H1 (cell line): ENCODE results near the gene LHPP. TPM values are rescaled to one million over a fixed set of nuclear protein-coding genes. Genes with fewer than 3 reads are reported as not detected.

Source experiments
- CTCF ChIA-PET: fragments of 300-600 bp; sonication (Branson Sonifier 250); formaldehyde crosslinking; loops from one replicate; lab custom pipeline; 2021; ENCODE audit not compliant: partially characterized antibody; lab: Charles Lee
- POLR2A ChIA-PET: fragments of 300-600 bp; sonication (Branson Sonifier 250); formaldehyde crosslinking; loops from one replicate; lab custom pipeline; 2021; ENCODE audit warnings: inconsistent platforms; ENCODE audit not compliant: partially characterized antibody; lab: Charles Lee
- DNase-seq, 2 experiments: peaks; one replicate each; pipeline versions ENCODE4 v3.0.0 to v3.0.0-alpha.2; 2010 to 2022; ENCODE audit warnings: low spot score in 2 of 2, low read depth in 1 of 2, mixed read lengths in 1 of 2
- FAIRE-seq: peaks from 2 replicates; lab custom pipeline; 2011; peaks lifted over from hg19 to GRCh38; lab: Jason Lieb, UNC
- H2AFZ ChIP-seq: 2 replicates; pipeline ENCODE4 v1.8.1; 2012; ENCODE audit warnings: low read length, inconsistent platforms
- H2AK5ac ChIP-seq: 2 replicates; pipeline ENCODE4 v1.6.1; 2013; ENCODE audit warnings: low read depth, low read length
- H2BK120ac ChIP-seq: replicated peaks from 2 replicates; pipeline ENCODE3; 2013; ENCODE audit warnings: low read depth, low read length, inconsistent platforms
- H2BK12ac ChIP-seq: 2 replicates; pipeline ENCODE4 v1.6.1; 2013; ENCODE audit warnings: low read depth, low read length
- H2BK15ac ChIP-seq: 2 replicates; pipeline ENCODE4 v1.6.1; 2013; ENCODE audit warnings: low read length
- H2BK20ac ChIP-seq: 2 replicates; pipeline ENCODE4 v1.6.1; 2013; ENCODE audit warnings: low read length
- H2BK5ac ChIP-seq: 2 replicates; pipeline ENCODE4 v1.6.1; 2013; ENCODE audit warnings: low read depth, low read length
- H3K14ac ChIP-seq: 2 replicates; pipeline ENCODE4 v1.6.1; 2013; ENCODE audit warnings: inconsistent platforms; ENCODE audit not compliant: insufficient read length
- H3K18ac ChIP-seq: 2 replicates; pipeline ENCODE4 v1.6.1; 2013; ENCODE audit warnings: low read length; ENCODE audit errors: extremely low read depth
- H3K23ac ChIP-seq: 2 replicates; pipeline ENCODE4 v1.6.1; 2013; ENCODE audit warnings: inconsistent platforms; ENCODE audit not compliant: insufficient read length
- H3K23me2 ChIP-seq: 2 replicates; pipeline ENCODE4 v1.6.1; 2013; ENCODE audit warnings: low read depth, low read length
- H3K27ac ChIP-seq: 2 replicates; pipeline ENCODE4 v1.6.1; 2011; ENCODE audit warnings: low read depth, low read length, inconsistent platforms
- H3K27me3 ChIP-seq, 4 experiments: replicated peaks in 1 of 4; 1 replicate in 1 of 4; 2 replicates in 3 of 4; pipeline versions ENCODE4 v1.6.1 to v1.8.1; 2011 to 2013; ENCODE audit warnings: low read length in 3 of 4, mild to moderate bottlenecking in 3 of 4, inconsistent platforms in 2 of 4, mixed read lengths in 2 of 4, moderate library complexity in 1 of 4; ENCODE audit not compliant: control insufficient read depth in 3 of 4, insufficient read depth in 3 of 4; ENCODE audit errors: extremely low read depth in 1 of 4
- H3K36me3 ChIP-seq, 4 experiments: 2 replicates each; pipeline versions ENCODE4 v1.6.1 to v1.8.1; 2011 to 2013; ENCODE audit warnings: mild to moderate bottlenecking in 4 of 4, low read length in 3 of 4, moderate library complexity in 2 of 4, control low read depth in 1 of 4, inconsistent platforms in 1 of 4; ENCODE audit not compliant: insufficient read depth in 4 of 4, control insufficient read depth in 2 of 4
- H3K4ac ChIP-seq: replicated peaks from 2 replicates; pipeline ENCODE3; 2013; ENCODE audit warnings: low read length, low read depth, mixed read lengths, inconsistent platforms; ENCODE audit not compliant: insufficient read length
- H3K4me1 ChIP-seq, 4 experiments: replicated peaks in 1 of 4; 1 replicate in 1 of 4; 2 replicates in 3 of 4; pipeline versions ENCODE4 v1.6.1 to v1.8.1; 2011 to 2013; ENCODE audit warnings: low read length in 3 of 4, inconsistent platforms in 2 of 4, mixed read lengths in 1 of 4; ENCODE audit not compliant: insufficient read depth in 4 of 4, control insufficient read depth in 3 of 4
- H3K4me2 ChIP-seq, 2 experiments: 2 replicates each; pipeline versions ENCODE4 v1.6.1 to v1.8.1; 2011 to 2013; ENCODE audit warnings: low read depth in 2 of 2, low read length in 2 of 2, control low read depth in 1 of 2, inconsistent platforms in 1 of 2, mild to moderate bottlenecking in 1 of 2; ENCODE audit not compliant: insufficient read depth in 1 of 2
- H3K4me3 ChIP-seq, 4 experiments: fragments of 200-600, 300-600 bp in 1 of 4; sonication (generic), shearing (Covaris generic), sonication (Bioruptor Twin) in 1 of 4; 2 replicates each; pipeline versions ENCODE4 v1.5.1 to v1.8.1; 2011 to 2016; ENCODE audit warnings: low read length in 4 of 4, low read depth in 3 of 4, control low read depth in 2 of 4, inconsistent platforms in 2 of 4, mild to moderate bottlenecking in 2 of 4, mixed read lengths in 1 of 4, moderate library complexity in 1 of 4; ENCODE audit not compliant: insufficient read depth in 2 of 4; ENCODE audit errors: extremely low read depth in 1 of 4
- H3K56ac ChIP-seq: replicated peaks from 2 replicates; pipeline ENCODE3; 2013; ENCODE audit warnings: low read depth, mild to moderate bottlenecking, mixed read lengths, low read length, inconsistent platforms; ENCODE audit not compliant: insufficient read length
- H3K79me1 ChIP-seq: 2 replicates; pipeline ENCODE4 v1.6.1; 2013; ENCODE audit warnings: low read depth, low read length, control low read depth
- H3K79me2 ChIP-seq, 2 experiments: 2 replicates each; pipeline versions ENCODE4 v1.6.1 to v1.8.1; 2012 to 2013; ENCODE audit warnings: low read length in 2 of 2, mild to moderate bottlenecking in 2 of 2, inconsistent platforms in 1 of 2; ENCODE audit not compliant: insufficient read depth in 2 of 2, control insufficient read depth in 1 of 2
- H3K9ac ChIP-seq, 4 experiments: replicated peaks in 1 of 4; 1 replicate in 1 of 4; 2 replicates in 3 of 4; pipeline versions ENCODE4 v1.6.1 to v1.8.1; 2011 to 2013; ENCODE audit warnings: low read depth in 3 of 4, low read length in 3 of 4, control low read depth in 2 of 4, mild to moderate bottlenecking in 2 of 4, moderate library complexity in 2 of 4, inconsistent platforms in 1 of 4; ENCODE audit errors: extremely low read depth in 1 of 4
- H3K9me3 ChIP-seq, 2 experiments: 2 replicates each; pipeline versions ENCODE4 v1.6.1 to v1.8.1; 2012 to 2013; ENCODE audit warnings: mild to moderate bottlenecking in 2 of 2, moderate library complexity in 2 of 2, control low read depth in 1 of 2, inconsistent platforms in 1 of 2, low read depth in 1 of 2, low read length in 1 of 2, mixed read lengths in 1 of 2; ENCODE audit not compliant: insufficient read depth in 2 of 2
- H4K20me1 ChIP-seq, 2 experiments: replicated peaks in 1 of 2; 2 replicates each; pipeline versions ENCODE3 to v1.8.1; 2011 to 2013; ENCODE audit warnings: inconsistent platforms in 2 of 2, low read length in 2 of 2, mild to moderate bottlenecking in 1 of 2; ENCODE audit not compliant: insufficient read depth in 2 of 2, control insufficient read depth in 1 of 2
- H4K5ac ChIP-seq: 2 replicates; pipeline ENCODE4 v1.6.1; 2013; ENCODE audit warnings: low read length, low read depth, mixed read lengths, inconsistent platforms; ENCODE audit not compliant: insufficient read length
- H4K8ac ChIP-seq: 2 replicates; pipeline ENCODE4 v1.8.0; 2013; ENCODE audit warnings: mild to moderate bottlenecking, moderate library complexity, low read length, inconsistent platforms; ENCODE audit not compliant: insufficient read depth; ENCODE audit errors: extremely low read depth
- H4K91ac ChIP-seq: replicated peaks from 2 replicates; pipeline ENCODE3; 2013; ENCODE audit warnings: low read length, mixed read lengths, inconsistent platforms; ENCODE audit not compliant: insufficient read length
- CREB1 ChIP-seq: IDR thresholded peaks from 2 replicates; pipeline ENCODE4 v1.6.1; 2012; ENCODE audit warnings: inconsistent platforms
- FOSL1 ChIP-seq: IDR thresholded peaks from 2 replicates; pipeline ENCODE4 v1.6.1; 2011; ENCODE audit warnings: mild to moderate bottlenecking, low read depth, low read length, moderate library complexity; ENCODE audit not compliant: insufficient read depth
- SAP30 ChIP-seq: fragments of 300-600 bp; sonication (generic); IDR thresholded peaks from 2 replicates; pipeline ENCODE4 v1.7.1; 2012; ENCODE audit warnings: low read length, moderate library complexity, mild to moderate bottlenecking, inconsistent platforms; ENCODE audit not compliant: insufficient read depth, insufficient replicate concordance
- SIN3A ChIP-seq, 2 experiments: IDR thresholded peaks in 1 of 2; conservative IDR thresholded peaks in 1 of 2; 2 replicates each; pipeline ENCODE4 v1.6.1; 2011 to 2012; ENCODE audit warnings: low read length in 2 of 2, improper control_type of control experiment in 1 of 2, low read depth in 1 of 2, mild to moderate bottlenecking in 1 of 2
- SIRT6 ChIP-seq: IDR thresholded peaks from one replicate; pipeline ENCODE4 v1.7.1; 2012; ENCODE audit warnings: low read length, inconsistent platforms
- SRF ChIP-seq: IDR thresholded peaks from 2 replicates; pipeline ENCODE4 v1.6.1; 2011; ENCODE audit warnings: mild to moderate bottlenecking, low read depth, low read length, moderate library complexity
- TAF1 ChIP-seq: IDR thresholded peaks from 2 replicates; pipeline ENCODE4 v1.6.1; 2011; ENCODE audit warnings: mild to moderate bottlenecking, low read depth, low read length
- TEAD4 ChIP-seq: IDR thresholded peaks from 2 replicates; pipeline ENCODE4 v1.6.1; 2012; ENCODE audit warnings: low read depth, low read length, inconsistent platforms, mixed read lengths
- ZNF274 ChIP-seq: IDR thresholded peaks from 2 replicates; pipeline ENCODE4 v1.7.0; 2012; ENCODE audit warnings: low read length, borderline replicate concordance; ENCODE audit errors: extremely low read depth
- WGBS, 2 experiments: shearing (Covaris generic) in 1 of 2; methylation state at CpG; one replicate each; pipeline versions ENCODE4 v1.1.6 to v1.1.7; 2013 to 2015; ENCODE audit warnings: low lambda C conversion rate in 2 of 2, mixed read lengths in 2 of 2, inconsistent platforms in 1 of 2, low coverage in 1 of 2, missing lambda C conversion rate in 1 of 2; ENCODE audit not compliant: insufficient replicate concordance in 2 of 2, insufficient coverage in 1 of 2, insufficient read length in 1 of 2; ENCODE audit errors: extremely low coverage in 1 of 2, missing lambda C conversion rate in 1 of 2; 5-methylcytosine and 5-hydroxymethylcytosine counted together
- polyA plus RNA-seq, 7 experiments: library from polyadenylated mRNA; depleted of rRNA in 3 of 7; stranded (reverse) in 5 of 7; unstranded in 2 of 7; fragments of >200 nt in 5 of 7; fragments of 200-250 nt in 2 of 7; gene quantifications; 1 replicate in 5 of 7; 2 replicates in 1 of 7; 4 replicates in 1 of 7; pipeline versions ENCODE4 v1.2.1 to v1.2.3, GENCODE V29; 2011 to 2013; ENCODE audit warnings: missing spikeins in 2 of 7, mixed read lengths in 2 of 7
- total RNA-seq: library from RNA; stranded (reverse); fragmentation: NEBNext Ultra II Directional; extraction: Animal tissue kit (Norgen Biotek cat#: 25700); gene quantifications from 2 replicates; pipeline ENCODE4 v1.2.1, GENCODE V29; 2021

Gene LHPP
- total and polyA plus RNA-seq, 2 of the 8 experiments (the other 6 are each of a cell fraction or from before 2014, with no cell fraction given), result 26.0 to 45.0 TPM

DNA sequence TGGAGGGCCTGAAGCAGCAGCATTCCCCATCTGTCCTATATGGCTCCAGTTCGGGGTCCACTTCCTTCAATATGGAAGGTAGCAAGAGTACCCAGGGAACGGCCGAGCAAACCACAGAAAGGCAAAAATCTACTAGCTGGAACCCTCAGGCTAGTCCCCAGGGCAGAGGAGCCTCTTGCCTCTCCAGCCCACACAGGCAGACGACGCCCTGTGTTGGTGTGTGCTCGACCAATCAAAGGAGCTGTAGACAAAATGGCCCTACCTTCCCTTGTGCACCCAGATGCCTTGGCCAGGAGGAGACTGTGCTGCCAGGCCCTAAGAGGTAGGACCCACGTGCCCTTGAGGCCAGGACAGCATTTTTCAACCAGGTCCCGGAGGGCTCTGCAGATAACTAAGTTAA, 191.1 kb downstream of the LHPP start:
- DNase-seq (no peak), FAIRE-seq (no peak)
- H4K8ac ChIP-seq, result no peak overlapping the region
- 0 out of 2 replicates have a peak overlapping the region, but pooled peaks have one; percentile 55 for H2AK5ac ChIP-seq
- no peak overlapping the region for H2BK5ac ChIP-seq
- no peak overlapping the region for H3K14ac ChIP-seq
- peak overlapping the region; percentile 19; the same call in 1 of the 2 replicates for H3K18ac ChIP-seq
- H3K36me3 ChIP-seq, result no peaks in the 10 kb centered on the region
- no peak overlapping the region for H2BK12ac ChIP-seq
- TF ChIP-seq FOSL1 (no peak), CREB1 (no peak), SAP30 (no peak), TEAD4 (no peak), ZNF274 (no peak), SRF (no peak), SIRT6 (no peak), SIN3A (conservative IDR thresholded peaks at IDR 0.05 in 1 of 2, IDR thresholded peaks at IDR 0.05 in 1 of 2; ENCODE audit: low read depth in 1 of 2, low read length in 2 of 2) (no peak), TAF1 (no peak)
- H4K20me1 ChIP-seq, result peaks cover 0 to 9% of the 10 kb centered on the region in 2 experiments
- no peak overlapping the region for H4K91ac ChIP-seq
- no peak overlapping the region for H3K4me2 ChIP-seq
- no peak overlapping the region for H2BK20ac ChIP-seq
- ChIA-PET CTCF (interaction anchor here (0.7 to 1.8 kb wide), 6 partner anchors 9 to 89 kb away, joined by 3 to 6 read pairs (median 3); no protein-coding TSS in a partner anchor), POLR2A (interaction anchor here (2.0 kb wide), 1 partner anchor 11 kb away, joined by 5 read pairs; no protein-coding TSS in a partner anchor)
- no peaks in the 10 kb centered on the region for H3K23me2 ChIP-seq
- peaks cover 0 to 26% (median 15%) of the 10 kb centered on the region in 4 experiments; a peak in 6 of 7 replicates for H3K4me1 ChIP-seq
- H2BK120ac ChIP-seq, result no peak overlapping the region
- no peaks in the 10 kb centered on the region for H3K9me3 ChIP-seq
- H3K9ac ChIP-seq, result no peak overlapping the region
- H3K79me2 ChIP-seq, result no peaks in the 10 kb centered on the region
- no peak overlapping the region for H3K4ac ChIP-seq
- no peak overlapping the region for H3K4me3 ChIP-seq
- no peaks in the 10 kb centered on the region for H3K27me3 ChIP-seq
- no peak overlapping the region for H2BK15ac ChIP-seq
- H2AFZ ChIP-seq, result no peak overlapping the region
- H3K79me1 ChIP-seq, result no peaks in the 10 kb centered on the region; the same call in 1 of the 2 replicates
- H3K56ac ChIP-seq, result no peak overlapping the region
- no peak overlapping the region for H3K23ac ChIP-seq
- 96% methylated on average over 8 of the region's 8 CpGs; no CpG with 5 or more reads in 1 of the 2 experiments for WGBS, 2 experiments
- no peak overlapping the region for H3K27ac ChIP-seq
- H4K5ac ChIP-seq, result no peak overlapping the region
